IPS-18c (cell line): Measurements from ENCODE around the gene COL28A1.
"Not testable (repeated sequence)": the region's sequence is repeated elsewhere in the genome, so short reads cannot be mapped to it uniquely, and the experiment has no call there.

Experiments used
- H3K4me3 ChIP-seq: 2 replicates; pipeline ENCODE4 v1.7.0; 2013; ENCODE audit warnings: low read depth, mild to moderate bottlenecking, low read length, moderate library complexity; ENCODE audit not compliant: insufficient read depth
- H3K9me3 ChIP-seq: one replicate; pipeline ENCODE4 v1.6.1; 2013; ENCODE audit warnings: mild to moderate bottlenecking, low read length, moderate library complexity; ENCODE audit not compliant: control insufficient read depth, insufficient read depth

Gene COL28A1

GRCh38 chr7:7565018-7565680 is 29.5 kb upstream of the COL28A1 start:
- Histone ChIP-seq H3K9me3 (no peaks in the 10 kb centered on the region), H3K4me3 (no peak overlapping the region)

DNA sequence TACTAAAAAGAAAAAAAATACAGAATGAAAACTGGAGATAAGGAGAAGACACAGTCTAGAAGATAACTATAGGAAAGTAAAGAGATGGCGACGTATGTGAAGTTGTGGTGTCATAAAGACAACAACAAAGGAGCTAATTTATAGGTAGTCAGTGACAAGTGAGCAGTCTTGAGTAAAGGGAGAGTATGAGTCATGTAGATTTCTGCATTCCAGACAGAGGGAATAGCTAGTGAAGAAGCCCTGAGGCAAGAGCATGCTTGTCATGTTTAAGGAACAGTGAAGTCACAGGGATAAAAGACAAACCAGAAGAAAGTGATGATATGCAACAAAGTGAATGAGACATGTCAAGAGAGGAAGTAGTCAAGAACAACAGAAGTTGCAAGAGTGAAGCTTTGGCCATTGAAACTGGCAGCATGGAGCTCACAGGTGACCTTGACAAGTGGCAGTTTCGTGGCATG is 28.7 kb upstream of the COL28A1 start:
- no peaks in the 10 kb centered on the region for H3K9me3 ChIP-seq
- no peak overlapping the region for H3K4me3 ChIP-seq

GRCh38 chr7:7563813-7564212 is 28.1 kb upstream of the COL28A1 start:
- H3K4me3 ChIP-seq, result no peak overlapping the region
- no peaks in the 10 kb centered on the region for H3K9me3 ChIP-seq

- Histone ChIP-seq H3K9me3 (no peaks in the 10 kb centered on the region), H3K4me3 (no peak overlapping the region)
Measured at GRCh38 chr7:7563269-7563668, 27.6 kb upstream of the COL28A1 start.

DNA sequence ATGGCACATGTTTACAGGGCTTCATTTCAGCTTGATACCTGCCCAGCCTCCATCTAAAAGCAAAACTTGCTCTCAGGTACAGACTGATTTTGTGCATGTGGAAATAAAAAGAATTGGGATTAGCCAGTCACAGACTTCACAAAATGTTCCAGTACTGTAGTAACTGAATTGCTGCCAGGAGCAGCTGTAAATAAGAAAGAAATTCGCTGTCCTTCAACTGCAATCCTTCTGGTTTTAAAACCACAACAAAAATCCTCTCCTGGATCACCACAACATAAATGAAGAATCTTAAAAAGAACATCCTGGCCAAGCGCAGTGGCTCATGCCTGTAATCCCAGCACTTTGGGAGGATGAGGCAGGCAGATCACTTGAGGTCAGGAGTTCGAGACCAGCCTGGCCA is 27.1 kb upstream of the COL28A1 start:
- no peak overlapping the region for H3K4me3 ChIP-seq
- no peaks in the 10 kb centered on the region for H3K9me3 ChIP-seq

GRCh38 chr7:7561591-7561990 is 25.9 kb upstream of the COL28A1 start:
- not testable (repeated sequence) for H3K4me3 ChIP-seq, H3K9me3 ChIP-seq

GRCh38 chr7:7557252-7557651 is 21.6 kb upstream of the COL28A1 start:
- no peak overlapping the region for H3K4me3 ChIP-seq
- no peaks in the 10 kb centered on the region for H3K9me3 ChIP-seq

GRCh38 chr7:7556852-7557251 is 21.2 kb upstream of the COL28A1 start:
- Histone ChIP-seq H3K4me3 (no peak overlapping the region), H3K9me3 (no peaks in the 10 kb centered on the region)

- Histone ChIP-seq H3K4me3 (no peak overlapping the region), H3K9me3 (no peaks in the 10 kb centered on the region)
Measured at GRCh38 chr7:7554649-7555575, 19.2 kb upstream of the COL28A1 start.

- no peaks in the 10 kb centered on the region for H3K9me3 ChIP-seq
- H3K4me3 ChIP-seq, result no peak overlapping the region
Measured at GRCh38 chr7:7554021-7554432, 18.4 kb upstream of the COL28A1 start.

GRCh38 chr7:7553386-7553785 is 17.7 kb upstream of the COL28A1 start:
- no peaks in the 10 kb centered on the region for H3K9me3 ChIP-seq
- H3K4me3 ChIP-seq, result no peak overlapping the region

DNA sequence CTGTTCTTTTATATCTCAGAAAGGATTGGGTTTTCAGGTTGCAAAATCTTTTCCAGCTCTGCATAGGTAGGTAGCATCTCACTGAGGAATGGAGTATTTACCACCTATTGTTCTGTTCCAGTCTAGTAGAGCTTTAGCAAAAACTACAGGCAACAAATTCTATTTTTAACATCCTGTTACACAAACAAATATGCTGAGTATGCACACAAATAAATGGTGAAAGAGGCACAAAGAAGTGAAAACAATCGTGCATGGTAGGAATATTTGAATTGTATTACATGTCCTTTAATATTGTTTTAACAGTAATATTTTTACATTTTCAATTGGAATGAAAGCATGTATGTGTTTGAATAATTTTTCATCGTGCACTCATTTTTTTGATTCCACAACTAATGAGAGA is 16.5 kb upstream of the COL28A1 start:
- Histone ChIP-seq H3K9me3 (no peaks in the 10 kb centered on the region), H3K4me3 (no peak overlapping the region)

GRCh38 chr7:7550663-7551062 is 15.0 kb upstream of the COL28A1 start:
- H3K9me3 ChIP-seq, result no peaks in the 10 kb centered on the region
- H3K4me3 ChIP-seq, result no peak overlapping the region

DNA sequence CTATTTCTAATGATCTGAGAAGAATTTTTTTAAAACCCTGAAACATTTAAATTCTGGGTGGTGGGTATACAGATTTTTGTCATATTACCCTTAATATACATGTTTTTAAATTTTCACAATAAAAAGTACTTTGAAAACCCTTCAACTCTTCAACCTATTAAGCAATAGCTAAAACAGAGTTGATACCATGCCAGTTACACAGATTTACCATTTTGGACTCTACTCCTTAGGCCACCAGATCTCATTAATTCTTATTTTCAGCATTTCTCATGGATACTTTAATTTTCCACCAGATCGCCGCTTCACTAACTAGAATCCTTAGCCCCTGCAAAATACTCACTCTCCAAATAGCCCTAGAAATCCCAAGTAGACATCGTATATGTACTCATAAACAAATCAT is 12.7 kb upstream of the COL28A1 start:
- H3K4me3 ChIP-seq, result no peak overlapping the region
- H3K9me3 ChIP-seq, result no peaks in the 10 kb centered on the region

DNA sequence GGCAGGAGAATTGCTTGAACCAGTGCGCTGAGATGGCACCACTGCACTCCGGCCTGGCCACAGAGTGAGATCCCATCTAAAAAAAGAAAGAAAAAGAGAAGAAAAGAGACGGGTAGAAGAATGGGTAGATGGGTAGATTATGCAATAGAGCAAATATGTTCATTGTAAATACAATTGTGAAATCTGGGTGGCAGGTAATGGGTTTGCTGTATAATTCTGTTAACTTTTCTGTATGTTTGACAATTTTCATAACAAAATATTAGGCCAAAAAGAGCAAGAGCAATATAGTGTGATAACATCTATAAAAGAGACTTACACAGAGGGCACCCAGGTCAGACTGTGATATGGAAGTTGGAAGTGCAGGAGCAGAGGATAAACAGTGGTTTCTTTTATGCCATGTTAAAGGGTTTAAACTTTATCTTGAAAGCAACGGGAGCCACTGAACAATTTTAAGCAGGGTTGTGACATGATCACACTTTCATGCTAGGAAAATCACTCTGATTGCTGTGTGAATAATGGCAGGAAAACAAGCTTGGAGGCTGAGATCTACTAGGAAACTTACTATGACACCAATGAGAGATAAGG is 6.7 kb upstream of the COL28A1 start:
- no peaks in the 10 kb centered on the region for H3K9me3 ChIP-seq
- H3K4me3 ChIP-seq, result no peak overlapping the region

- Histone ChIP-seq H3K4me3 (no peak overlapping the region), H3K9me3 (no peaks in the 10 kb centered on the region)
Measured at GRCh38 chr7:7539711-7540110, 4.0 kb upstream of the COL28A1 start.

DNA sequence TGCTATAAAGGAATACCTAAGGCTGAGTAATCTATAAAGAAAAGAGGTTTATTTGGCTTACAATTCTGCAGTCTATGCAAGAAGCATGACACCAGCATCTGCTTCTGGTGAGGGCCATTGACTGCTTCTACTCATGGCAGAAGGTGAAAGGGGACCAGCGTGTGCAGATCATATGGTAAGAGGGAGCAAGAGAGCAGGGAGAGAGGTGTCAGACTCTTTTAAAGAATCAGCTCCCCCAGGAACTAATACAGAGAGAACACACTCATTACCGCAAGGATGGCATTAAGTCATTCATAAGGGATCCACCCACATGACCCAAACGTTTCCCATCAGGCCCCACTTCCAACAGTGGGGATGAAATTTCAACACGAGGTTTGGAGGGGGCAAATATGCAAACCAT is 3.5 kb upstream of the COL28A1 start:
- Histone ChIP-seq H3K9me3 (no peaks in the 10 kb centered on the region), H3K4me3 (no peak overlapping the region)

GRCh38 chr7:7537711-7538110 is 2.0 kb upstream of the COL28A1 start:
- Histone ChIP-seq H3K4me3 (no peak overlapping the region), H3K9me3 (no peaks in the 10 kb centered on the region)
